Stimulated activated CD8-positive, alpha-beta memory T cell treated with anti-CD3 and anti-CD28 coated beads, Interleukin-4, amount 100 ng/mL, for 1 hour (primary cell): ENCODE data around the gene ALLC.
"Not testable (repeated sequence)": the region's sequence is repeated elsewhere in the genome, so short reads cannot be mapped to it uniquely, and the experiment has no call there.

ENCODE experiments used
- DNase-seq, 2 donors: peaks; one replicate each; pipeline ENCODE4 v3.0.0-alpha.2; 2020; ENCODE audit warnings: low read depth in 2 of 2, low spot score in 1 of 2

The ALLC gene

GRCh38 chr2:3626118-3626811 lies 31.7 kb upstream of the ALLC start:
- no peak for DNase-seq

DNA sequence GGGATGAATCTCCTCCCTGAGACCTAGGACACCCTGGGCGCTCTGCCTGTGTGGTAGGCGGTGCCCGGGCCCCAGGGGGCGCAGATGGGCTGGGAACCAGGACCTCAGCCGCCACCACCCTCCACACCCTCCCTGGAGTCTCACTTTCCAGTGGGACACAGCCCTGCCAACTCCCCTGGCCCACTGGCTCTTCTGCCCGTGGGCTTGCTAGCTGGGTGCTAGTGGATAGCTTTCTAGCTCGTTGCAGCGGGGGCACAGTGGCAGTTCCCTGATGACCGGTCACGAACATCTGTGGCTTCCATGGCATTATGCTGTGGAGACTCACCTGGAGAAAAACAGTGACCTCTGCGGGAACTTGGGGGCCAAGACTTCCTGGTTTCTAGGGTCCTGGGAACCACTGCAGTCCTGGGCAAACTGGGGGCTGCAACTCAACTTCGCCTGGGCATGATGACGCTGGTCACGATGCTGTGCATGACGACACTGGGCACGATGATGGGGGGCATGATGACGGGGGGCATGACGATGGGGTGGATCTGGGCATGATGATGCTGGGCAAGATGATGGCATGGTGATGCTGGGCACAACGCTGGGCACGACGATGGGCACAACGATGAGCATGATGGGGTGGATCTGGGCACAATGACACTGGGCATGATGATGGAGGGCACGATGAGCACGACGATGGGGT lies 31.0 kb upstream of the ALLC start:
- no peak for DNase-seq

DNA sequence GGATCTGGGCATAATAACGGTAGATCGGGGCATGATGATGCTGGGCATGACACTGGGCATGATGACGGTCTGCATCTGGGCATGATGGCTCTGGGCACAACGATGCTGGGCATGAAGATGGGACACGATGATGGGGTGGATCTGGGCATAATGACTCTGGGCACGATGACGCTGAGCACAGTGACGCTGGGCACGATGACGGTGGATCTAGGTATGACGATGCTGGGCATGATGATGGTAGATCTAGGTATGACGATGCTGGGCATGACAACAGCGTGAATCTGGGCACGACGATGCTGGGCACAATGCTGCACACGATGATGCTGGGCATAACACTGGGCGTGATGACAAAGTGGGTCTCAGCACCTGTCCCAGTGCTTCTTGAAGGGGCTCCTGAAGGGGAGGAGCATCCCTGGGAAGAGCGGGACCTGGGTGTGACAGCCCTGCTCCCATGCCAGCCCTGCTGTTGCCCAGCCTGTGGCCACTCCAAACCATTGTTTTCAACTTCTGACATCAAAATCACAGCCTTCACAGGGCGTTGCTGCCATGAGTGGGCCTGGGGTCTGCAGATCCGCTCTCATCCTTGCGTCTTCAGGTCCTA lies 30.4 kb upstream of the ALLC start:
- DNase-seq = no peak

GRCh38 chr2:3628241-3628679 lies 29.7 kb upstream of the ALLC start:
- no peak for DNase-seq

GRCh38 chr2:3628800-3629199 lies 29.2 kb upstream of the ALLC start:
- DNase-seq = no peak

- no peak for DNase-seq
These were observed 27.4 kb upstream of the ALLC start for GRCh38 chr2:3630631-3631030.

DNA sequence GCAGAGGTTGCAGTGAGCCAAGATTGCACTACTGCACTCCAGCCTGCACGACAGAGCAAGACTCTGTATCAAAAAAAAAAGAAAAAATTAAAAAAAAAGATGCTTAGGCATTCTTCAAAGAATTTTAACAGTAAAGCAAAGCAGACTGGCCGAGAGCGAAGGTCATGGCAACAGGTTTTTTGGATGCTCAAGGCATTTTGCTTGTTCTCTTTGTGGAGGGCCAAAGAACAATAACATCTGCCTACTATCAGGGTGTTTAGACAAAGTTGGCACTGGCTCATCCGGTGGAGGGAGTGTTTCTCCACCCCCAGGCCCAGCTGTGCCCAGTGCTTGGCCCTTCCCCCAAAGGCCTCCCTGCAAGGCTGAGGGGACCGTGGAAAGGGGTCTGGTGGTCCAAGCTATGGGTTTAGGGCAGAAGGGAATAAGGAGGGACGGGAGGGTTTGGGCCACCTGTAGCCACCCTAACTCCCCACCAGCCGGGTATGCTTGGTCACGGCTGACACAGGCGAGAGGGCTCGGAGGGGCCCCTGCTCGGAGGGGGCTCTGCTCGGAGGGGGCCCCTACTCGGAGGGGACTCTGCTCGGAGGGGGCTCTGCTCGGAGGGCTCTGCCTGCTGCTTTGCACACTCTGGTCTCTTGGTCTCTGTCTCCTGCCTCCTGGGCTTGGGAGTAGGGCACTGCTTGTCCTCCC lies 26.7 kb upstream of the ALLC start:
- no peak for DNase-seq

GRCh38 chr2:3631851-3632659 lies 25.9 kb upstream of the ALLC start:
- DNase-seq = no peak

DNA sequence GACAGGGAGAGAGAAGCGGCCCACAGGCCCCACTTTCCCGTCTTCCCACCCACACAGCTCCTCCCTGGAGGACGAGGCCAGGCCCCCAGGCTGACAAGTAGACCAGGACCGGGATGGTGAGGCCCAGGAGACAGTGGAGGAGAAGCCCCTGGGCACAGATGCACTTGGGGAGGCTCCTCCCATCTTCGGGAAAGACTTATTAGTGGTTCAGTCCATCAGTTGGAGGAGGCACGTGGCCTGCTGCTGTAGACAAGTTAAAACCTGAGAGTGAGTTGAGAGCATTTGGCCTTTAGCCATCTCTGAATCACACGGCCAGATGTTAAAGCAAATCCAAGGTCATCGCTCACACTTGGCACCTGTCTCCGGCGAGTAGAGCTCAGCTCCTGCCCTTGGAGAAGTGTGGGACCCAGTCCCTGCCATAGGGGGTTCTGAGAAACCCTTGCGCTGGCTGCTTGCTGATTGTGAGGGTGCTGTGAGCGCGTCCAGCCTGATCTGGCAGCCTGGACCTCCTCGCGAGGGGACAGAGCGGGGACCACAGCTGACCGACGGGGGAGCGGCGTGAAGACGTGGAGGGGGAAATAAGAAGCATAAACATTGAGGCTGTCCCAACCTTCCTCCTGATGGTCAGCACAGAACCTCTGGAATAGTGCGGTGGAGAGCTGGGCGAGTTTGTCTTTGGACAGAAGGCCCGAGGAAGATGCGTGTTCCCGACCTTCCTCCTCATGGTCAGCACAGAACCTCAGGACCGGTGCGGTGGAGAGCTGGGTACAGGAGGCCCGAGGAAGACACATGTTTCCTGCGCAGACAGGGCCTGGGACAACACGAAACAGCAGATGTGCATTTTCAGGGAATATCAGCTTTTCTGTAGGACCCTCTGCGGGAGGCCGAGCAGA lies 24.7 kb upstream of the ALLC start:
- DNase-seq = no peak

GRCh38 chr2:3633982-3634595 lies 23.9 kb upstream of the ALLC start:
- no peak for DNase-seq

DNA sequence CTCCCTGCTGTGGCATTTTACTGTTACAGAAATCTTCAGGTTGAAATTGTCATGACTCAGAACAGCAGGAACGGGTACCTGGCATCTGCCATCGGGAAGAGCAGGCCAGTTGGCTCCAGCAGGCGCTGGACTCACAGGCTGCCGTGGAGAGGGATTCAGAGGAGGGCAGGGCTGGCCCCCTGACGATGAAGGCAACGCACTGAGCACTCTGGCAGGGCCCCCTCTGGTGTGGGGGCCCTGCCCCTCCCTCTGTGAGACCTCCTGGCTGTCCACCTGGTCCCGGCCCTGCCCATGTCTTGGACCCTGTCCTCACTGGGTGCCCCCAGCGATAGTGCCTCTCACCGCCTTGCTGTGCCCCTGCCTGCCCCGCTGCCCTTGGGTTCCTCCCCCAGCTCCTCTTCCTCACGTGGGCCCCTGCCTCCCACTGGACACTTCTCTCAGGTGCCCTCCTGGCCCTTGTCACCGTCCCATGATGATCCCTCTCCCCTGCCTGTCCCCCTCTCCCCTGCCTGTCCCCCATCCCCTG lies 23.3 kb upstream of the ALLC start:
- DNase-seq = no peak

GRCh38 chr2:3635171-3635974 lies 22.6 kb upstream of the ALLC start:
- DNase-seq = no peak

GRCh38 chr2:3635975-3636327 lies 22.0 kb upstream of the ALLC start:
- not testable (repeated sequence) for DNase-seq

GRCh38 chr2:3636586-3637310 lies 21.3 kb upstream of the ALLC start:
- no peak for DNase-seq

- no peak for DNase-seq
These were observed 20.7 kb upstream of the ALLC start for GRCh38 chr2:3637311-3637675.

- DNase-seq = no peak
These were observed 20.1 kb upstream of the ALLC start for GRCh38 chr2:3637692-3638455.

- no peak for DNase-seq
These were observed 19.6 kb upstream of the ALLC start for GRCh38 chr2:3638456-3638810.
